Measurements from ENCODE around the gene CHRND.

CHRND gene

GRCh38 chr2:232577841-232578240 lies 51.9 kb downstream of the CHRND start:
- no peak for DNase-seq

GRCh38 chr2:232578626-232579025 lies 52.7 kb downstream of the CHRND start:
- no peak for DNase-seq

- DNase-seq: no peak
Observed at GRCh38 chr2:232580648-232580981, 54.7 kb downstream of the CHRND start.

DNA sequence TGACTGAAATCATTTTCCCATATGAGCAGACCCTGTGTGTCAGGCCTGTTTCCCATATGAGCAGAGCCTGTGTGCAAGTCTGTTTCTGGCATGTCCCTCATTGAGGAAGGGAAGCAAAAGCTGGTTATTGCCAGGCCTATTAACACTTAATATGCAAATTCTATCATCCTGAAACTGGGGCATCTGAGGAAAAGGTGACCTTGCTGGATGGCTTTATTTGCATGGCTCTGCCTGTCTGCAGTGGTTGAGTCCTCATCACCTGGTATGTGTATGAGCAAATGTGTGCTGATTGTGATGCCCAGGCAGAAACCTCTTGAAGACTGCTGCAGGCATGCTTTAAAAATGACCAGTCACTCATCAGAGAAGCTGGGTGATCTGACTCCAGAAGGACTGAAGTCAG lies 55.8 kb downstream of the CHRND start:
- DNase-seq: no peak

GRCh38 chr2:232584238-232584637 lies 58.3 kb downstream of the CHRND start:
- DNase-seq: no peak
